T-helper 2 cell (primary cell): ENCODE results near the gene PTPRN2.
"Not testable (repeated sequence)": the region's sequence is repeated elsewhere in the genome, so short reads cannot be mapped to it uniquely, and the experiment has no call there.

Source experiments
- DNase-seq, 5 experiments: peaks; one replicate each; pipeline versions ENCODE4 v3.0.0 to v3.0.0-alpha.2; 2012 to 2022

The PTPRN2 gene

DNA sequence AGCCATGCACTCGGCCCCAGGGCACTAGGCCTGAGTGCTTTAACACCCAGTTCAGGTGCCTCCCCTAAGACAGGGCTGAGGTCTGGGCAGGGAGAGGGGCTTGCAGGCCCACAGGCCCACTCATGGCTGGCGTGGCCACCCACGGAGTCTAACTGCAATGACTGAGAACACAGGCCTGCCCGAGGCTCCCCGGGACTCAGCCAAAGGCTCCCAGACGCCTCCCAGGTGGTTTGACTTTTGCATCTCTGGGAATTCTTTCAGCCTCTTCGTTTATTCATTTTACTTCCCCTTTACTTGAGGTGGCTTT lies 37.3 kb downstream of the PTPRN2 start:
- DNase-seq, result no peak

- DNase-seq, result no peak
These were observed 37.8 kb downstream of the PTPRN2 start for GRCh38 chr7:158549616-158550393.

- DNase-seq, result no peak
These were observed 38.4 kb downstream of the PTPRN2 start for GRCh38 chr7:158549176-158549615.

DNA sequence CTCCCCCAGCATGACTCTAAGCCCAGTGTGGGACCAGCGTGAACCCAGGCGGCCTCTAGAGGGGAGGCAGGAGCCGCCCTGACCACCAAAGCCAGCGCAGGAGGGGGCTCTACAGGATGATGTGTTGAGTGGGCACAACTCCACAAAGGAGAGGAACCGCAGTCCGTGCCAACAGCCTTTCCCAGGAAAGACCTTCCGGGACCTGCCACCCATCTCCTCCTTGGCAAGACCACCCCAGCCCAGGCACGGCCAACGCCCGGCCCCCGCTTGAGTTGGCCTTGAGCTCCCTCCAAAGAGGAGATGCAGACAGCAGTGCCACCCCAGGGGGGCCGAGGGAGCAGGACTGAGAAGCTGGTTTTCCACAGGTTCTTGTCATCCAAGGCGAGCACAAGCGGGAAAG lies 38.9 kb downstream of the PTPRN2 start:
- DNase-seq, result no peak

DNA sequence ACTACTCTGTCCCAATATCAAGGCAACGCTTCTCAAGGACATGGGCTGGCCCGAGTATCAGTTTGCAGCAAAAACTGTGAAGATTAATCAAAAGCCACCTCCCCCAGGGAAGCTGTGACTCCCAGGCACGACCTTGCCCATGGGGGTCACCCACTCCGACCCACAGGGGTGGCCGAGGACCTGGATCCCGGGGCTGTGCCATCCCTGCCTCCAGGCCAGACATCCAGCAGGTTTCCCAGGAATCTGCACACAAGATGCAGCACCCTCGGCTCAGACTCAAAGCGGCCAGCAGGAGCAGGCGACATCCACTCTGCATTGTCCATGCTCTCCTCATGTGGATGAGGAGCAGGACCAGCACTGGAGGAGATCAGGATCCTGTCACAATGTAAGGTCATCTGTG lies 39.8 kb downstream of the PTPRN2 start:
- DNase-seq, result no peak

DNA sequence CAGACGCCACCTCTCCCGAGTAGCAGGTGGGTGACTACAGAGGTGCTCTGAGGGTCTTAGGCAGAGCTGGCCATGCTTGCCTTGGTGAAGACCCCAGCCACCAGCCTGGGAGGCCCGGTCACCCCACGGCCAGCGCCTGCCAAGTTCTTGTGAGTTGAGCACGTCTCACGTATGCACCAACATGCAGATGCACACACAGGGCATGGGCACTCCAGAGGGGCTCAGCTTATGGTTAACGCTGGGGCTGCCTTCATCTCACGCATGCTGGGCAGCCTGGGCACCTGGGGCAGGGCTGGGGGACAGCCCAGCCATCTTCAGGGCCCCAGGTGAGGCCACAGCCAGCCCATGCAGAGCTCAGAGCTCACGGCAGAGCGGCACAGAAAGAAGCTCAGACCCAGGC lies 41.0 kb downstream of the PTPRN2 start:
- no peak for DNase-seq

- DNase-seq, result no peak
These were observed 41.4 kb downstream of the PTPRN2 start for GRCh38 chr7:158546214-158546613.

GRCh38 chr7:158544708-158545107 lies 42.9 kb downstream of the PTPRN2 start:
- no peak for DNase-seq

GRCh38 chr7:158543840-158544239 lies 43.8 kb downstream of the PTPRN2 start:
- DNase-seq, result no peak

- no peak for DNase-seq
These were observed 44.7 kb downstream of the PTPRN2 start for GRCh38 chr7:158542651-158543566.

- DNase-seq, result peak in 1 of 5 experiments; percentile 22
These were observed 46.1 kb downstream of the PTPRN2 start for GRCh38 chr7:158541346-158542010.

DNA sequence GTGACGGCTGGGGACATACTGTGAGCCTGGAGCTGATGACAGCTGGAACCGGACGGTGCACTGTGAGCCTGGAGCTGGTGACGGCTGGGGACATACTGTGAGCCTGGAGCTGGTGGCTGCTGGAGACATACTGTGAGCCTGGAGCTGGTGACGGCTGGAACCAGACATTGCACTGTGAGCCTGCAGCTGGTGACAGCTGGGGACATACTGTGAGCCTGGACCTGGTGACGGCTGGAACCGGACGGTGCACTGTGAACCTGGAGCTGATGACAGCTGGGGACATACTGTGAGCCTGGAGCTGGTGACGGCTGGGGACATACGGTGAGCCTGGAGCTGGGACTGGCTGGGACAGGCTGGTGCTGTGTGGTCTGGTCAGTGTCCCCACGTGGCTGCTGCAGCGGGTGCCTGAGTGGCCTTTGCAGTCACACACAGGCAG lies 47.9 kb downstream of the PTPRN2 start:
- DNase-seq, result no peak

GRCh38 chr7:158538156-158538946 lies 49.3 kb downstream of the PTPRN2 start:
- no peak for DNase-seq

DNA sequence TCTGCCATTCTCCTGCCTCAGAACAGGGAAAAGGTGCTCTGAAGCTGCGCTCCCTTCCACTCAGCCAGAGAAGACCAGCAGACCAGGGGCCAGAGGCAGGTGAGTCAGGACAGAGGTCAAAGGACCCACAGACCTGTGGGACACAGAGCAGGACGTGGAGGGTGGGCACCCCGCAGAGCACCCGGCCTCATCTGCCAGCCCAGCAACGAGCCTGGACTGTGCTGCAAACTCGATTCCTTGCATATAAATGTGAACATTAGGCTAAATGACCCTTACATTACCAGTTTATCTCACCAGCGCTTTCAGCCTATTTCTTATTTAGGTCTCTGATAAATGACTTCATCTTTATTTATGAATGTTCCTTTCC lies 50.1 kb downstream of the PTPRN2 start:
- DNase-seq, result no peak

- DNase-seq, result no peak
These were observed 50.6 kb downstream of the PTPRN2 start for GRCh38 chr7:158536871-158537515.

- DNase-seq, result no peak
These were observed 52.5 kb downstream of the PTPRN2 start for GRCh38 chr7:158535079-158535478.

DNA sequence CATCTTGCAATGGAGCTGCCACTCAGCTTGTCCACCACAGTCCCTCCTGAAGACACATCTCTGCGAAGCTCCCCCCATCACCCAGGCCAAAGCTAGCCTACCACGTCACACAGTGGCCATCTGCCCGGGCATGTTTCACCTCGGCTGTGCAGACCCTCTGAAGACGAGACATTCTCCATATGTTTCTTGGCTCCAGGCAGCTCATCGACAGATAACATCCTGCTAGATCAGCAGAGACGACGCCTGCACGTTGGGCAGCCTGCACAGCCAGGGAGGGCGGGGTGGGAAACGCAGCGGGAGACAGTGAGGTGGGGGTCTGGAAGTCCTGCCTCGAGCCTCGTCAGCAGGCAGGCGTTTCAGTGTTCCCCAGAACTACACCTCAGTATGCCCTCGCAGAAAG lies 53.0 kb downstream of the PTPRN2 start:
- DNase-seq, result no peak

DNA sequence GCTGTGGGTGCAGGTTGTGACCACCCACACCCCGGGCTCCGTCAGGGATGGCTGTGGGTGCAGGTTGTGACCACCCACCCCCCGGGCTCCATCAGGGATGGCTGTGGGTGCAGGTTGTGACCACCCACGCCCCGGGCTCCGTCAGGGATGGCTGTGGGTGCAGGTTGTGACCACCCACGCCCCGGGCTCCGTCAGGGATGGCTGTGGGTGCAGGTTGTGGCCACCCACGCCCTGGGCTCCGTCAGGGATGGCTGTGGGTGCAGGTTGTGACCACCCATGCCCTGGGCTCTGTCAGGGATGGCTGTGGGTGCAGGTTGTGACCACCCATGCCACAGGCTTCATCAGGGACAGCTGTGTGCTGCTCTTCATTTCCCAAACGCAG lies 53.5 kb downstream of the PTPRN2 start:
- DNase-seq, result not testable (repeated sequence)

GRCh38 chr7:158533386-158534133 lies 54.1 kb downstream of the PTPRN2 start:
- DNase-seq, result no peak

DNA sequence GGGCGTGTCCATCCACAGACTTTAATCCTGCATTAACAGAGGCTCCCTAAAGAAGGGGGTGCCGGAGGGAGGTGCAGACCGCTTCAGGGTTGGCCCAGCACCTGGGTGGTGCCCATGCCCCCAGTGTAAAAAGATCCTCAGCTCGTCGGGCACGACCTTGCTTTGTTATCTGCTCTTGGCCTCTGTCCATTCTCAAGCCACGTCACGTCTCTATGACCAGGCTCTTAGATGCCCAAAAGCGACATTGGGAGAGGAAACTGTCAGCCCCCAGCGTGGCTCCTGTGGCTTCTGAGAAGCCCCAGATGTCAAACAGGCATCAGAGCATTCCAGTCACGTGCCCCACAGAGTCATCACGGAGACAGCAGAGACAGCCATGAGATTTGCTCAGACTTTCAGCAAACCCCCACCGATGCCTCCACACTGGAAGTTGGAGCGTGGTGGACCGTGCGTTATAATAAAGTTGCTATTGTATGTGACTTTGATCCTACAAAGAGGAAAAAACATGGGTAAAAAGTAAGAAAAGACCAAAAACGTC lies 55.5 kb downstream of the PTPRN2 start:
- no peak for DNase-seq

DNA sequence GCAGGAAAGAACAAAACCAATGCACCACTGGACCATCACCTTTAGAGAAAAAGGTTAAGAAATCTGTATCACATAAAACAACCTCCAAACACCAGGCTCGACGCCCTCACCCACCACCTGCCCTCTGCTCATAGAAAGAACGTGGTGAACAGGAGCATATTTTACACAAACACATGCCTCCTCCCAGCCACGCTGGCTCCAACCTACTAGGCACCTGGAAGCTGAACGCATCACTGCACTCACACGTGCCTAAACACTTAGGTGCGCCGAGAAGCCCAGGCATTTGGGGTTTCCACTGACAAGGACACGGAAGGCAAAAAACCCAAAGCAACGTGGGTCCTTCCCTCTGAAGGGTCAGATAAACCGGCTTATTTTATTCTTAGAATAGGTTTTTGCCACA lies 56.0 kb downstream of the PTPRN2 start:
- no peak for DNase-seq
